GM23248 (cell line): ENCODE results near the gene SPSB4. TPM values are rescaled to one million over a fixed set of nuclear protein-coding genes. Genes with fewer than 3 reads are reported as not detected.

ENCODE experiments used
- DNase-seq: peaks from one replicate; pipeline ENCODE4 v3.0.0-alpha.2; 2015
- H2AFZ ChIP-seq: fragments of 200-600 bp; sonication (generic); 2 replicates; pipeline ENCODE4 v1.6.1; 2016; ENCODE audit warnings: antibody characterized with exemption
- H3F3A ChIP-seq: fragments of 200-600 bp; sonication (generic); 2 replicates; pipeline ENCODE4 v1.6.1; 2016; ENCODE audit warnings: mild to moderate bottlenecking, antibody characterized with exemption, mixed run types; ENCODE audit not compliant: insufficient read depth
- H3K27ac ChIP-seq: fragments of 200-600 bp; sonication (generic); 2 replicates; pipeline ENCODE4 v1.5.1; 2016; ENCODE audit warnings: mild to moderate bottlenecking
- H3K27me3 ChIP-seq: fragments of 200-600 bp; sonication (generic); replicated peaks from 2 replicates; pipeline ENCODE4 v1.6.1; 2016; ENCODE audit warnings: mild to moderate bottlenecking; ENCODE audit not compliant: insufficient read depth
- H3K36me3 ChIP-seq: fragments of 200-600 bp; sonication (generic); 2 replicates; pipeline ENCODE4 v1.6.1; 2016; ENCODE audit warnings: low read depth, mild to moderate bottlenecking
- H3K4me1 ChIP-seq: fragments of 200-600 bp; sonication (generic); 2 replicates; pipeline ENCODE4 v1.6.1; 2016; ENCODE audit warnings: mild to moderate bottlenecking; ENCODE audit not compliant: insufficient read depth
- H3K4me2 ChIP-seq: fragments of 200-600 bp; sonication (generic); one replicate; pipeline ENCODE4 v1.6.1; 2016; ENCODE audit warnings: mild to moderate bottlenecking; ENCODE audit not compliant: unreplicated experiment
- H3K4me3 ChIP-seq: fragments of 200-600 bp; sonication (generic); 2 replicates; pipeline ENCODE4 v1.5.1; 2016; ENCODE audit warnings: mild to moderate bottlenecking
- H3K79me2 ChIP-seq: fragments of 200-600 bp; sonication (generic); 2 replicates; pipeline ENCODE4 v1.6.1; 2016; ENCODE audit warnings: mild to moderate bottlenecking; ENCODE audit not compliant: insufficient read depth
- H3K9ac ChIP-seq: fragments of 200-600 bp; sonication (generic); 2 replicates; pipeline ENCODE4 v1.6.1; 2016; ENCODE audit warnings: mild to moderate bottlenecking
- H3K9me2 ChIP-seq: fragments of 200-600 bp; sonication (generic); 2 replicates; pipeline ENCODE4 v1.6.1; 2016; ENCODE audit warnings: mixed run types, mild to moderate bottlenecking, moderate library complexity; ENCODE audit not compliant: insufficient read depth
- H3K9me3 ChIP-seq: fragments of 200-600 bp; sonication (generic); one replicate; pipeline ENCODE4 v1.6.1; 2017; ENCODE audit warnings: low read depth
- H4K20me1 ChIP-seq: fragments of 200-600 bp; sonication (generic); 2 replicates; pipeline ENCODE4 v1.6.0; 2016; ENCODE audit not compliant: insufficient read depth
- EZH2 ChIP-seq: fragments of 200-600 bp; sonication (generic); IDR thresholded peaks from 2 replicates; pipeline ENCODE4 v1.6.1; 2018; ENCODE audit warnings: antibody characterized with exemption, mild to moderate bottlenecking; ENCODE audit not compliant: insufficient read depth, poor library complexity, severe bottlenecking
- EZH2phosphoT487 ChIP-seq: fragments of 200-600 bp; sonication (generic); IDR thresholded peaks from 2 replicates; pipeline ENCODE4 v1.6.1; 2018; ENCODE audit warnings: antibody characterized with exemption, moderate library complexity, mild to moderate bottlenecking, low read depth; ENCODE audit not compliant: insufficient read depth
- WGBS, 2 experiments: methylation state at CpG; one replicate each; pipeline ENCODE4 v1.1.6; 2015 to 2017; ENCODE audit warnings: low lambda C conversion rate in 2 of 2, low coverage in 1 of 2; ENCODE audit errors: missing lambda C conversion rate in 2 of 2; 5-methylcytosine and 5-hydroxymethylcytosine counted together
- in situ Hi-C: fragments of 300-500 bp; cut with MboI; formaldehyde crosslinking; loops from 2 replicates; pipeline ENCODE4 v1.15.0; 2020
- polyA plus RNA-seq: library from polyadenylated mRNA; unstranded; fragments of >200 nt; fragmentation: Nextera tagmentation; extraction: Ambion mirVana; gene quantifications from 2 replicates; pipeline ENCODE4 v1.2.1, GENCODE V29; 2016
- total RNA-seq: library from RNA; depleted of rRNA; stranded (reverse); fragments of >200 nt; shearing (Covaris generic); gene quantifications from 2 replicates; pipeline ENCODE4 v1.2.3, GENCODE V29; 2014

SPSB4 gene
- total and polyA plus RNA-seq, 2 experiments from 2014 or later: not detected

DNA sequence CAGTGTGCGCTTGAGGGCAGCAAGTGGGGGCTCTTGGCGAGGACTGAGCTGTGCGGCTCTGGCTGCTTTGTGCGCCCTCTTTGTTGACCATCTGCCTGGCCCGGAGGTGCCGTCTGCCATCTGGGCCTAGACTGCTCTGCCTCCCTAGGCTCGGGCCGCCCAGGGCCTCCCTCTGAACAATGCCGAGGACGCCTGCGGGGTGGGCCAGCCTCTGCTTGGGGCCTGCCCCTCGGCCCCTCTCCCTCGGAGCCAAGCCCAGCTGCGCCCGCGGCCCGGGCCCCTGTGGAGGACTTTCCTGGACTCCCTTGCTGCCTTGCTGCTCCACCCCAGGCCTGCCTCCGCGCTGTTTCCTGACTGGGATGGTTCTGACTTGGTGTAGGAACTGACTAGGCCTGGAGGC is 31.9 kb upstream of the SPSB4 start:
- WGBS, 2 experiments: 81 to 89% methylated on average over 11 to 19 of the region's 19 CpGs
- H2AFZ ChIP-seq: no peak overlapping the region
- H3K27me3 ChIP-seq: peaks cover 12% of the 10 kb centered on the region
- H4K20me1 ChIP-seq: no peaks in the 10 kb centered on the region
- H3K4me2 ChIP-seq: no peak overlapping the region
- H3K9ac ChIP-seq: no peak overlapping the region
- no peaks in the 10 kb centered on the region for H3K9me2 ChIP-seq
- in situ Hi-C loops: loop anchor here (10.0 kb wide), 1 partner anchor 176 kb away; no protein-coding TSS in a partner anchor
- H3K4me1 ChIP-seq: no peaks in the 10 kb centered on the region
- TF ChIP-seq EZH2phosphoT487: no peak
- TF ChIP-seq EZH2: no peak
- no peak overlapping the region for H3K4me3 ChIP-seq
- no peaks in the 10 kb centered on the region for H3K9me3 ChIP-seq
- H3F3A ChIP-seq: no peaks in the 10 kb centered on the region
- no peak overlapping the region for H3K27ac ChIP-seq
- no peaks in the 10 kb centered on the region for H3K79me2 ChIP-seq
- no peak for DNase-seq
- H3K36me3 ChIP-seq: no peaks in the 10 kb centered on the region

DNA sequence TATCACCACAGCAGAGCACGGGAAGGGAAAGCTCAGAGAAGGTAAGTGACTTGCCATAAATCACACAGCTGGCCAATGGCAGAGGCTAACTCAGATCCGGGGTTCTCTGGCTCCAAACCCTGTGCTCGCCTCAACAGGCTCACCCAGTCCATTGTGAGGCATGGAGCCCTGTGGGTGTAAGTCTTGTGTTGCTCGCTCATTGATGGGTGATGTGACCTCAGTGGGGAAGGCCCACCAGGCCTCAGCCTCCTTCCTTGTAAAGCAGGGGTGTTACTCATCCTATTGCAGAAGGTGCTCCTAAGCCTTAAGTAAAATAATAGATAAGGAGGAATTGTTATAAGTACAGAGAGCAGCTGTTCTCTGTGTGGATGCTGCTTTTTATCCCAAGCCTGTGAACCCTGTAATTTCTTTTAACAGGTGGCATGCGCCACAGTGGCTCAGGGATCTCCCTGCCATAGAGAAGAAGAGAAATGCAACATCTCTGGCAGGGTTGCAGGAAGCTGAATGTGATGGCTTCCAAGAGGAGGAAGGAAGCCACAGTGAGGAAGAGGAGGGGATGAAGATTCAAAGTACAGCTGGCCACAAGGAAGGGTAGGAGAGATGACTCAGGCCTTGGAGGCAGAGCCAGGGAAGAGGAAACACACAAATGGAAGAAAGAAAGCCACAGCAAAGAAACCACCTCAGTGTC is 30.9 kb upstream of the SPSB4 start:
- no peak for TF ChIP-seq EZH2phosphoT487
- TF ChIP-seq EZH2: no peak
- peaks cover 2% of the 10 kb centered on the region; the same call in 1 of the 2 replicates for H3K27me3 ChIP-seq
- in situ Hi-C loops: no loop called here
- H3K79me2 ChIP-seq: no peaks in the 10 kb centered on the region
- H4K20me1 ChIP-seq: no peaks in the 10 kb centered on the region
- H3K9ac ChIP-seq: no peak overlapping the region
- H3K27ac ChIP-seq: no peak overlapping the region
- H3F3A ChIP-seq: no peaks in the 10 kb centered on the region
- H3K9me3 ChIP-seq: no peaks in the 10 kb centered on the region
- H3K36me3 ChIP-seq: no peaks in the 10 kb centered on the region
- H3K4me3 ChIP-seq: no peak overlapping the region
- H3K4me1 ChIP-seq: no peaks in the 10 kb centered on the region
- no peaks in the 10 kb centered on the region for H3K9me2 ChIP-seq
- 47 to 54% methylated on average over 5 of the region's 5 CpGs for WGBS, 2 experiments
- no peak overlapping the region for H2AFZ ChIP-seq
- no peak for DNase-seq
- H3K4me2 ChIP-seq: no peak overlapping the region

DNA sequence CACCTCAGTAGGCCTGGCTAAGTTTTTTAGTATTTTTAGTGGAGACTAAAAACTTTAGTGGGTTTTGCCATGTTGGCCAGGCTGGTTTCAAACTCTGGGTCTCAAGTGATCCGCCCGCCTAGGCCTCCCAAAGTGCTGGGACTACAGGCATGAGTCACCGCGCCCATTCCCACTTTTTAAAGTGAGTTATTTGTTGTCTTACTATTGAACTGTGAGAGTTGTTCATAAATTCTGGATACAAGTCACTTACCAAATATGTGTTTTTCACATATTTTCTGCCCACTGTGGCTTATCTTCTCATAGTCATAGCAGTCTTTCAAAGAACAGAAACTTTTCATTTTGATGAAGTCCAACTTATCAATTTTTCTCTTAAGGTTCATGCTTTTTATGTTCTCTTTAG is 29.9 kb upstream of the SPSB4 start:
- Histone ChIP-seq H3K27ac (no peak overlapping the region), H3K4me3 (no peak overlapping the region), H3K9ac (no peak overlapping the region), H3K27me3 (peaks cover under 1% of the 10 kb centered on the region; the same call in 1 of the 2 replicates), H4K20me1 (no peaks in the 10 kb centered on the region), H3K9me2 (no peaks in the 10 kb centered on the region), H3K79me2 (no peaks in the 10 kb centered on the region), H3K36me3 (no peaks in the 10 kb centered on the region), H3F3A (no peaks in the 10 kb centered on the region), H3K9me3 (no peaks in the 10 kb centered on the region), H3K4me1 (no peaks in the 10 kb centered on the region), H3K4me2 (no peak overlapping the region), H2AFZ (no peak overlapping the region)
- TF ChIP-seq EZH2phosphoT487 (no peak), EZH2 (no peak)
- in situ Hi-C loops: no loop called here
- no peak for DNase-seq
- WGBS, 2 experiments: 95 to 100% methylated on average over 4 of the region's 4 CpGs

DNA sequence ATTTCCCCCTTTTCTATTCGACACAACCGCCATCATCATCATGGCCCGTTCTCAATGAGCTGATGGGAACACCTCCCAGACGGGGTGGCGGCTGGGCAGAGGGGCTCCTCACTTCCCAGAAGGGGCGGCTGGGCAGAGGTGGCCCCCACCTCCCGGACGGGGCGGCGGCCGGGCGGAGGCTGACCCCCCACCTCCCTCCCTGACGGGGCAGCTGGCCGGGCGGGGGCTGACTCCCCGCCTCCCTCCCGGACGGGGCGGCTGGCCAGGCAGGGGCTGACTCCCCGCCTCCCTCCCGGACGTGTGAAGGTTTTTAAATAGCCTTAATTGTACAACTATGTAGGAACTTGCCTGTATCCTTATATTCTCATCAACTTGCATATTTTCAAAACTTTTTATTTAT is 20.9 kb upstream of the SPSB4 start:
- Histone ChIP-seq H3K9ac (no peak overlapping the region), H3F3A (no peaks in the 10 kb centered on the region), H3K4me1 (no peaks in the 10 kb centered on the region), H3K9me3 (no peaks in the 10 kb centered on the region), H4K20me1 (no peaks in the 10 kb centered on the region), H3K36me3 (no peaks in the 10 kb centered on the region), H3K4me3 (no peak overlapping the region), H3K9me2 (no peaks in the 10 kb centered on the region), H3K27me3 (peaks cover 14% of the 10 kb centered on the region), H3K79me2 (no peaks in the 10 kb centered on the region), H2AFZ (no peak overlapping the region), H3K4me2 (no peak overlapping the region), H3K27ac (no peak overlapping the region)
- in situ Hi-C loops: no loop called here
- WGBS, 2 experiments: 74 to 88% methylated on average over 11 to 22 of the region's 22 CpGs
- no peak for DNase-seq
- TF ChIP-seq EZH2: no peak
- no peak for TF ChIP-seq EZH2phosphoT487

DNA sequence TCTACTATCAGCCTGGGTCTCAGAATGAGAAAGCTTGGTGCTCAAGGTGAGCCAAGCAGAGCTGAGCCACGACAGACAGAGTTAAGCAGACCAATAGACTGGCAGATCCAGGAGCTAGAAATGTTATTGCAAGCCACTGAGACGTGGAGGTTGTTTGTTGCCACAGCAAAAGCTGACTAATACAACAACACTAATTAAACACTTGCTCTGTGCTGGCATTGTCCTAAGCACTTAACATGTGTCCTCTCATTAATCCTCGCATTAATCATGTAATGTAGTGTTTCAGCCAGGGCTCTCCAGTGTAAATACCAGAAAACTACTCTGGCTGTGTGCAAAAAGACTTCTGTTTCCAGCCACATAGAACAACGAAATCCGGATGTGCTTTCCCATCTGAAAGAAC is 11.6 kb upstream of the SPSB4 start:
- DNase-seq: no peak
- 0% methylated on average over 5 of the region's 5 CpGs for WGBS, 2 experiments

More for the DNA sequence above, 11.6 kb upstream of the SPSB4 start:
- Histone ChIP-seq H4K20me1 (no peaks in the 10 kb centered on the region), H3K36me3 (no peaks in the 10 kb centered on the region), H3K9me2 (no peaks in the 10 kb centered on the region), H2AFZ (no peak overlapping the region), H3K4me2 (no peak overlapping the region), H3F3A (no peaks in the 10 kb centered on the region), H3K9me3 (no peaks in the 10 kb centered on the region), H3K27me3 (peaks cover 31% of the 10 kb centered on the region), H3K79me2 (no peaks in the 10 kb centered on the region), H3K27ac (no peak overlapping the region), H3K4me1 (no peaks in the 10 kb centered on the region), H3K4me3 (no peak overlapping the region), H3K9ac (no peak overlapping the region)
- TF ChIP-seq EZH2 (no peak), EZH2phosphoT487 (no peak)
- in situ Hi-C loops: no loop called here
